ENCODE results near the gene TMED10. TPM values are rescaled to one million over a fixed set of nuclear protein-coding genes. Genes with fewer than 3 reads are reported as not detected.
A peak's percentile ranks its signal among the peaks of the same experiment; 100 is the strongest.

TMED10 gene
- polyA plus RNA-seq (2011; rRNA removed) (354 and 378 TPM in 2 replicates), polyA plus RNA-seq (2017; fragmentation: RNase III; extraction: RNeasy Plus Mini Kit Qiagen cat#74134 plus additional on column Dnase treatment) (275 to 294 TPM (median 290 TPM) in 3 replicates), polyA minus RNA-seq (2011; rRNA and poly(A)+ RNA removed) (451 and 495 TPM in 2 replicates)
- polyA plus RNA-seq (2012; cell fraction: cytosol; rRNA removed): 128 and 189 TPM in 2 replicates
- 155 and 161 TPM in 2 replicates for polyA plus RNA-seq (2012; cell fraction: nucleus; rRNA removed)

DNA sequence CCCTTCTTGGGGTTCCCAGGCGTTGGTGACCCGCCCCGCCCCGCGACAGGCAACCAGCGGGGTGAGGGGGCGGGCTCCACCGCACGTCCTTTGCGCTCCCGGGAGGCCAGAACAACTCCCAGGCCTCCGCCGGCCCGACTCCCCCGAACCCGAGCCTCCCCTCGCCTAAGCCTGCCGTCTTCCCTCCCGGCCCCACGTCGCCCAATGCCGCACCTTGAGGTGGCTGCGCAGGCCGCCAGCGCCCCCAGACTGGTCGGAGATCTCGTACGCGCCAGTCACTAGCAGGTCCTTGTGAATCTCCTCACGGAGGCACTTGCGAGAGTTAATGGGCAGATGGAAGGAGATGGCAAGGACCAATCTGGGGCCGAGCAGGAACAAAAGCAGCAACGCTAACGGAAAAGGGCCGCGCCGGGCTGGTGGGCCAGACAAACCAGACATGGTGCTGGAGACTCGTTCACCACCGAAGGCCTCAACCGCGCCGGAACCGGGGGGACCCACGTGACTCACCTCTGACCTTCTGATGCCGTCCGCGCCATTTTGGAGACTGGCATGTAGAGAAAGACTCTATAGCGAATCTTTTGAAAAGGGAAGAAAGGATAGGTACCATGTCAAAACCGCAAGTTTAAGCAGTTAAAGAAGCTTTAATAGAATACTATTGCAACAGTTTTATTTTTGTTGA is at the start of gene TMED10:
TSS of gene TMED10 (minus strand) at position 471 of the 679 bp plus-strand sequence. CDS start at position 438, 33 bp downstream.
- H3K4me2 ChIP-seq: peak within 1 kb of the TSS; percentile 83
- FAIRE-seq (no peak), ATAC-seq (peak; percentile 87 to 90), DNase-seq (ENCODE audit: low read depth in 1 of 2, low spot score in 1 of 2) (peak; percentile 82 to 94)
- TF ChIP-seq JUN (IDR thresholded peaks at IDR 0.05): peak; percentile 74 to 82; a peak in 3 of 5 replicates
- TF ChIP-seq CTCF (IDR thresholded peaks at IDR 0.05): no peak
- no peak for TF ChIP-seq FOXS1 (CRISPR knock-in tag; IDR thresholded peaks at IDR 0.05)
- TF ChIP-seq RAD21 (conservative IDR thresholded peaks at IDR 0.05 in 1 of 2, IDR thresholded peaks at IDR 0.05 in 1 of 2): peak in 1 of 2 experiments; percentile 28; a peak in 2 of 5 replicates
- TF ChIP-seq USF2 (IDR thresholded peaks at IDR 0.05): peak; percentile 95
- TF ChIP-seq BHLHE40 (IDR thresholded peaks at IDR 0.05; ENCODE audit: low read depth, low read length): 0 out of 2 replicates have a peak, but pooled peaks have one; percentile 22
- peak; percentile 88; the same call in 1 of the 2 replicates for TF ChIP-seq MAX (IDR thresholded peaks at IDR 0.05)
- TF ChIP-seq FOSL2 (IDR thresholded peaks at IDR 0.05): no peak
- peak; percentile 68; the same call in 1 of the 2 replicates for TF ChIP-seq FOSL2 (CRISPR knock-in tag; IDR thresholded peaks at IDR 0.05)
- 0 out of 3 replicates have a peak, but pooled peaks have one; percentile 10 for TF ChIP-seq SMC3 (IDR thresholded peaks at IDR 0.05)
- TF ChIP-seq NR3C1 (IDR thresholded peaks at IDR 0.05): no peak
- peak; percentile 41 for TF ChIP-seq POLR2A (IDR thresholded peaks at IDR 0.05; ENCODE audit: low read length)
- TF ChIP-seq, protein P1, sequence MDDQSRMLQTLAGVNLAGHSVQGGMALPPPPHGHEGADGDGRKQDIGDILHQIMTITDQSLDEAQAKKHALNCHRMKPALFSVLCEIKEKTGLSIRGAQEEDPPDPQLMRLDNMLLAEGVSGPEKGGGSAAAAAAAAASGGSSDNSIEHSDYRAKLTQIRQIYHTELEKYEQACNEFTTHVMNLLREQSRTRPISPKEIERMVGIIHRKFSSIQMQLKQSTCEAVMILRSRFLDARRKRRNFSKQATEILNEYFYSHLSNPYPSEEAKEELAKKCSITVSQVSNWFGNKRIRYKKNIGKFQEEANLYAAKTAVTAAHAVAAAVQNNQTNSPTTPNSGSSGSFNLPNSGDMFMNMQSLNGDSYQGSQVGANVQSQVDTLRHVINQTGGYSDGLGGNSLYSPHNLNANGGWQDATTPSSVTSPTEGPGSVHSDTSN (IDR thresholded peaks at IDR 0.05): no peak
- TF ChIP-seq TFCP2L1 (CRISPR knock-in tag; IDR thresholded peaks at IDR 0.05): 0 out of 2 replicates have a peak, but pooled peaks have one; percentile 51
- TF ChIP-seq CBX2 (IDR thresholded peaks at IDR 0.05; ENCODE audit: borderline replicate concordance, low read depth): no peak
- no peak for TF ChIP-seq RNF2 (IDR thresholded peaks at IDR 0.05; ENCODE audit: borderline replicate concordance, low read depth)
- peak; percentile 12; the same call in 1 of the 2 replicates for TF ChIP-seq E2F6 (IDR thresholded peaks at IDR 0.05; ENCODE audit: borderline replicate concordance, low read depth)
- TF ChIP-seq TP53 (CRISPR knock-in tag; IDR thresholded peaks at IDR 0.05): peak; percentile 9; the same call in 1 of the 2 replicates
- TF ChIP-seq PHF8 (IDR thresholded peaks at IDR 0.05; ENCODE audit: borderline replicate concordance, low read depth): peak; percentile 93
- TF ChIP-seq BCL3 (IDR thresholded peaks at IDR 0.05): 0 out of 3 replicates have a peak, but pooled peaks have one; percentile 41
- TF ChIP-seq CHD2 (IDR thresholded peaks at IDR 0.05; ENCODE audit: low read length, partially characterized antibody): peak; percentile 56
- H3K27ac ChIP-seq: peak within 1 kb of the TSS; percentile 96
- WGBS (ENCODE audit: missing lambda C conversion rate): 1% methylated on average over 31 of the region's 49 CpGs
- H3K4me1 ChIP-seq: peaks cover 14% of the 10 kb centered on the region
- POLR2A ChIA-PET: interaction anchor here (1.0 kb wide), 1 partner anchor 102 kb away, joined by 4 read pairs; the partner anchor contains the start of gene FOS
- H3K9me3 ChIP-seq: no peaks in the 10 kb centered on the region
- H3K4me3 ChIP-seq: peak within 1 kb of the TSS; percentile 83
- CTCF ChIA-PET: interaction anchor here (1.0 to 1.2 kb wide), 2 partner anchors 121 to 125 kb away, joined by 3 read pairs; no protein-coding TSS in a partner anchor

Data from A549 (cell line).